GDM1 (cell line): Measurements from ENCODE around the gene HLA-DOA.
A peak's percentile ranks its signal among the peaks of the same experiment; 100 is the strongest.

Experiments
- DNase-seq: peaks from one replicate; lab custom pipeline; 2025; lab: John Stamatoyannopoulos, UW

Gene HLA-DOA

GRCh38 chr6:33008944-33009861 lies at the start of gene HLA-DOA:
TSS of gene HLA-DOA (minus strand) at chr6:33009591.
- peak; percentile 27 for DNase-seq

DNA sequence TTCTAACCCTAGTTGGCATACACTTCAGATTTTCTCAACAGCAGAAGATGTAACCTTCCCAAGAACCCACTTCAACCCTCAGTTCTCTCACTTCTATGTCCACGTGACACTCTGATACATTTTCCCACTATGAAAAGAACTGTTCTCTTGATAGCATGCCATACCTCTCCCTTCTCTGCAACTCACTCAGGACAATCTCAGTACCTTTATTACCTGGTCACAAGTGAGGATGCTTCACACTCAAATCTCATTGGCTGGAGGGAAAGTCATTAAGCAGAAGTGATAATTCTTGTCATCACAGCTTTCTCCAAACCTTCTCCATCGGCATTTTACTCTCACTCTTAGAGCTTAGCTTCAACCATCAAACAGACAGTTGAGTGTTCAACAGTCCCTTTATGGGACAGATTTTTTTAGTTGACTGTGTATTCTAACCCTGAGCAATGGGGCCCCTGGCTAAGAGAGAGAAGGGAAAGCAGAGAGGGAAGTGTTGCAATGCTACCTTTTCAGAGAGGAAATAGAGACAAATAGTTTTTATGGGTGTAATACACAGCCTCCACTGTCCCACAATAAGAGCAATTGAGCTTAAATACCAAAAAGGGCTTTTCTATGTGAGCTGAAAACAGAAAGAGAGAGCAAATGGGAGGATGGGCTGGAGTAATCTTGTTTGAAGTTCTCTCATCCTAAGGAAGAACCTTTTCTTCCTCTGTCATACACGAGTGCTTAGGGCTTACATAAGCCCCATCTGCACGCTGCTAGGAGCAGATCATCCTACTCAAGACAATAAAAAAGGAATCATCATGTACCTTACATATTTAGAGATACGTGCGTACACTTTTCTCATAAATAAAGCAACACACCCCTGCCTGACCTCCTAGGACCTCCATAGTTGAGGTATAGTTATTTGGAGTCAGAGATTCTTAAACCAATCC lies 48.1 kb upstream of the HLA-DOA start:
- DNase-seq, result no peak

DNA sequence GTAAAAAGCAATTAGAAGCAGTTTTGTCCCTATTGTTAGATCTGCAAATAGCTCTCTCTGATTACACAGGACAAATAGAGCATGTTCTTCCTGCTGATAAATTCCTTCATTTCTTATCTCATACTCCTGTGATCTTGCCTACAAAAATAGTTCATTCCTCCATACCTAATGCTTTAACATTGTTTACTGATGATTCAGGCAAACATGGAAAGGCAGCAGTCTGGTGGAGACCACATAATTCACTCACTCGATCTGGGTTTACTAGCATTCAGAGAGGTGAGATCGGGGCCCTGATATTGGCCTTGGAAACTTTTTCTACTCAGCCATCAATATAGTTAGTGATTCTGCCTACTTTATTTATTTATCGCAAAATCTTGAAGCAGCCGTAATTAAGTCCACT lies 43.8 kb upstream of the HLA-DOA start:
- DNase-seq, result no peak

DNA sequence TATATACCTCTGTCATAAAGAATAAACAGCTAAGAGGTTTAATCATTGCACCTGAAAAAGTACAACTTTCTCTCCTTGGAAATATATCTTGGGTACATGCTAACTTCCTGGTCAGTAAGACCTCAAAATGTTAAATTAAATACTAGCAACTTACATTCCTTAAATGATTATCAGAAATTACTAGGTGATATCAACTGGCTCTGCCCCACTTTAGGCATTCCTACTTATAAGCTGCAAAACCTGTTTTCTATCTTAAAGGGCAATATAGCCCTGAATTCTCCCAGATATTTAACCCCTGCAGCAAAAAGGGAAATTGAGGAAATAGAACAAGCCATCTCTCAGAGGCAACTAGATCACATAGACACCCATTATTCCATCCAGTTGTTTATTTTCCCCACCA lies 43.2 kb upstream of the HLA-DOA start:
- no peak for DNase-seq

DNA sequence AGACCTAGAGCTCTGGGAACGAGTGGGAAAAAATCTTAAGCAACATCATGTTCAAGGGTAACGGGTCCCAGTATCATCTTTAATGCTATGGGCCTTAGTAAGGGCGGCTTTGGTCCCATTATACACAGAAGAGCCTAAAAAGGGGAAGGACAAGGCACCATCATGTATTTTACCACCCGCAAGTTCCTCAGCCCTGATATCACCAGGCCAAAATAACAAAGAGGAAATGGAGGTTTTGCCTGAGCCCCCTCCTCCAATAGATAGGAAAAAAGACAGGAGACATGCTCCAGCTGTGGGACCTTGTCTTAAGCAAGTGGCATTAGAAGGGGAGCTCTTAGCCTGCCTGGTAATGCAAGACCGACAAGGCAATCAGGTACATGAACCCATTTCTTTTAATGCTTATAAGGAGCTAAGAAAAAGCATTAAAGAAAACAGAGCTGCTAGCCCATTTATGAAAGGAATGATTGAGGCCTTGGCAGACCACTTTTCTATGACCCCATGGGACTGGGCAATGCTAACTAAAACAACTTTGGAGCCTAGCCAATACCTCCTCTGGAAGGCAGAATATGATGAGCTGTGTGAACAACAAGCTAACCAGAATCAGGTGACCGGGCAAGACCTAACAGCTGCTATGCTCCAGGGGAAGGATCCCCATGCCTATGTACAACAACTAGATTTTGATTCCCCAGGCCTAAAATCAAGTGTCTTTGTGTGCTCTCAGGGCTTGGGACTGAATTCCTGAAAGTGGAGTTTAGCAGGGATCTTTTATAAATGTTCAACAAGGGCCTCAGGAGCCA lies 40.8 kb upstream of the HLA-DOA start:
- peak; percentile 58 for DNase-seq

- no peak for DNase-seq
Measured at GRCh38 chr6:33049323-33050013, 40.1 kb upstream of the HLA-DOA start.

- no peak for DNase-seq
Measured at GRCh38 chr6:33040157-33040556, 30.8 kb upstream of the HLA-DOA start.

GRCh38 chr6:33036535-33036934 lies 27.1 kb upstream of the HLA-DOA start:
- no peak for DNase-seq

DNA sequence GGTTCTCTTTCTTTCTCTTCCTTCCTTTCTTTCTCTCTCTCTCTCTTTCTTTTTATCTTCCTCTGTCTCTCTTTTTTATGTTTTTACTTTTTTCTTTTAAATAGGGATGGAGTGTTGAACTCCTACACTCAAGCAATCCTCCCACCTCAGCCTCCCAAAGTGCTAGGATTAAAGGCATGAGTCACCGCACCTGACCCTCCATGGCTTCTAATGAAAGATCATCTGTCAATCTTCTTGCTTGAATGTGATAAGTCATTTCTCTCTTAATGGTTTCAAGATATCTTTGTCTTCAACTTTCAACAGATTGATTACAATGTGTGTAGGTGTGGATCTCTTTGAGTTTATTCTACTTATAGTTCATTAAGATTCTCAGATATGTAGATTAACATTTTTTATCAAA lies 25.2 kb upstream of the HLA-DOA start:
- DNase-seq, result no peak

DNA sequence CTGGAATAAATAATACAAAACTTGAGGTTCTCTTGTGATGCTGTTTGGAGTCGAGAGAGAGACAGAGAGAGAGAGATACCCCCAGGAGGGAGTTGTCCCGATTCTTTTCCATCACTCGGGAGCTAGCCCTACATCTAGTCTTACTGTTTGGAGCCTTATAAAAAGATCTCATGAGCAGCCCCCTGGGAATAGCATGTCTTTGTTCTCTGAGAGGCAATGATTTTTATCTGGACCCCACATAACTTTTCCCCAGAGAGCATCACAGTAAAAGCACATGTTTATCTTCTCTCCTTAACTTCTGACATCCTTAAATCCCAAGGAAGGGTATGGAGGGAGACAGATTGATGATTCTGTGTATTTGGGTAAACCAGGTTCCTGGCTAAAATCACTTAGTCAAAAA lies 20.9 kb upstream of the HLA-DOA start:
- no peak for DNase-seq

GRCh38 chr6:33029328-33030184 lies 20.2 kb upstream of the HLA-DOA start:
- DNase-seq, result peak; percentile 88

DNA sequence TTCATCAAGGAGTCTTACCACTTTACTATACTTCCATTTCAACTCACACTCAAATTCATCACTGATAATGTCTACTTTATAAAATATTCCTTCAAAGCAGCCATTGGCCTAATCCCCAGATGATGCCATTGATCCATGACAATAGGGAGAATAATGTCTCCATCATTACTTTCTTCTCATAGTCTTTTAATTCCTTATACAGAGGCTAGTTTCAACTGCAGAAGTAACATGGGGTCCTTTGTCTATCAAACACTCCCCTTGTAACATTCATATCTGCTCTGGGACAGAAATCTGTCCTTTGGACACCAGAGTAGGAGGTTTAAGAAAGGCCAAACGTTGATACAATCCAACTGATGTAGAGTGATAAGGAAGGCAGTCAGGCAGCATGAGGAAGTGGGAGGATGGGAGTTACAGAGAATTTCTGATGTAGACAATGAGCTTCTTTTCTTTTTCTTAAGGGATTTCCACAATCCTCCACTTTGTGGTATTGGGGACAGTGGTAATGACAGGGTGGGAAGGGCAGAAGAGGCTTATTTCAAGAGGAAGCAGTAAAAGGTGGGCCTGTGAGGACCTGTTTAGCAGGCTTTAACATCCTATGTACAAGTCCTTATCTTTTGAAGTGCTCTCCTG lies 18.9 kb upstream of the HLA-DOA start:
- DNase-seq, result peak; percentile 11

DNA sequence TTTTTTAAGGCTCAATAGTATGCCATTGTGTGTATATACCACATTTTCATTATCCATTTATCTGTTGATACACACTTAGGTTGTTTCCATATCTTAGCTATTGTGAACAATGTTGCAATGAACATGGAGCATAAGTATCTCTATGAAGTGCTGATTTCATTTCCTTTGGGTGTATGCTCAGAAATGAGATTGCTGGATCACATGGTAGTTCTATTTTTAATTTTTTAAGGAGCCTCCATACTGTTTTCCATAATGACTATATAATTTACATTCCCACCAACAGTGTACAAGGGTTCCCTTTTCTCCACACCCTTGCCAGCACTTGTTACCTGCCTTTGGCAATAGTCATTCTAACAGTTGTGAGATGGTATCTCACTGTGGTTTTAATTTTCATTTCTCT lies 15.1 kb upstream of the HLA-DOA start:
- no peak for DNase-seq

- DNase-seq, result no peak
Measured at GRCh38 chr6:33023536-33023935, 14.1 kb upstream of the HLA-DOA start.

- no peak for DNase-seq
Measured at GRCh38 chr6:33021917-33022316, 12.5 kb upstream of the HLA-DOA start.

GRCh38 chr6:33019372-33019771 lies 10.0 kb upstream of the HLA-DOA start:
- no peak for DNase-seq

- DNase-seq, result peak; percentile 79
Measured at GRCh38 chr6:33018904-33019303, 9.5 kb upstream of the HLA-DOA start.

- no peak for DNase-seq
Measured at GRCh38 chr6:33018418-33018817, 9.0 kb upstream of the HLA-DOA start.

DNA sequence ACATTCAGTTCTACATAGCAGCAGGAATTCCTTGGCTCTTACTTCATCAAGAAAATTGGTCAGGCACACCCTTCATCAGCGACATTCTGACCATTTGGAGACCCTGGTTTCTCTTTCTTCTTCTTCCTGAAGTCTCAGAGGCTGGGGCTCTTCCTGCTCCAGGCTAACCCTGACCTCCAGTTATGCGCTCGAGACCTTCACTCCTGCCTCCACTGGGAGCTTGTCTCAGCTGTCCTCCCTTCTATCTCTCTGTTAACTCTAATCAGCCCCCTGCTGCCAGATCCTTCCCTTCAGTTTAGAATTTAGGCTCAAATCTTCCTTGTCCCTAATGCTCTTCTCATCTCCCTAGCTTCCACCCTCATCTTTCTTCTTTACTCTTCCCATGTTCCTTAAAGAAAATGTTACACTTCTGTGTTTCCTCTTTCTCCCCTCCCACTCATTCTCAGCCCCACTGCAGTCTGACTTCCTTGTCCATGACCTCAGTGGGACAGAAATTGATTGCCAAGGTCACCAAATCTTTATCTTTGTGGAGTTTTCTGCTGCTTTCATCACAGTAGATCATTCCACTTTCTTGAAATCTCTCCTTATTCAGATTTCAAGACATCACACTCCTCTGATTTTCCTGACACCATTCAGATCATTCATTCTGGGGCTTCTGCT lies 8.4 kb upstream of the HLA-DOA start:
- DNase-seq, result no peak
